ENCODE results near the gene FRZB.
A peak's percentile ranks its signal among the peaks of the same experiment; 100 is the strongest.
"Not testable (repeated sequence)": the region's sequence is repeated elsewhere in the genome, so short reads cannot be mapped to it uniquely, and the experiment has no call there.

The FRZB gene

GRCh38 chr2:182887753-182888415 lies 21.4 kb upstream of the FRZB start:
- Histone ChIP-seq H3K9ac (ENCODE audit: low read length) (no peak overlapping the region), H3K36me3 (ENCODE audit: control insufficient read depth, low read depth, low read length) (no peaks in the 10 kb centered on the region), H3K27ac (ENCODE audit: low read length) (no peak overlapping the region), H3K9me3 (ENCODE audit: control insufficient read depth, low read depth, low read length) (no peaks in the 10 kb centered on the region), H3K4me3 (ENCODE audit: low read length) (no peak overlapping the region), H3K27me3 (ENCODE audit: control insufficient read depth, insufficient read depth, low read length) (no peaks in the 10 kb centered on the region), H3K4me1 (ENCODE audit: control insufficient read depth, low read depth, low read length) (no peaks in the 10 kb centered on the region)

GRCh38 chr2:182887093-182887492 lies 20.7 kb upstream of the FRZB start:
- H3K9ac ChIP-seq (ENCODE audit: low read length) = no peak overlapping the region
- no peaks in the 10 kb centered on the region for H3K9me3 ChIP-seq (ENCODE audit: control insufficient read depth, low read depth, low read length)
- H3K36me3 ChIP-seq (ENCODE audit: control insufficient read depth, low read depth, low read length) = no peaks in the 10 kb centered on the region
- H3K4me3 ChIP-seq (ENCODE audit: low read length) = no peak overlapping the region
- no peak overlapping the region for H3K27ac ChIP-seq (ENCODE audit: low read length)
- H3K27me3 ChIP-seq (ENCODE audit: control insufficient read depth, insufficient read depth, low read length) = no peaks in the 10 kb centered on the region
- H3K4me1 ChIP-seq (ENCODE audit: control insufficient read depth, low read depth, low read length) = no peaks in the 10 kb centered on the region

- no peaks in the 10 kb centered on the region for H3K4me1 ChIP-seq (ENCODE audit: control insufficient read depth, low read depth, low read length)
- no peaks in the 10 kb centered on the region for H3K36me3 ChIP-seq (ENCODE audit: control insufficient read depth, low read depth, low read length)
- H3K9me3 ChIP-seq (ENCODE audit: control insufficient read depth, low read depth, low read length) = no peaks in the 10 kb centered on the region
- no peak overlapping the region for H3K27ac ChIP-seq (ENCODE audit: low read length)
- H3K4me3 ChIP-seq (ENCODE audit: low read length) = no peak overlapping the region
- no peak overlapping the region for H3K9ac ChIP-seq (ENCODE audit: low read length)
- H3K27me3 ChIP-seq (ENCODE audit: control insufficient read depth, insufficient read depth, low read length) = no peaks in the 10 kb centered on the region
These were observed 19.3 kb upstream of the FRZB start for GRCh38 chr2:182885771-182886170.

- Histone ChIP-seq H3K9ac (ENCODE audit: low read length) (no peak overlapping the region), H3K36me3 (ENCODE audit: control insufficient read depth, low read depth, low read length) (no peaks in the 10 kb centered on the region), H3K9me3 (ENCODE audit: control insufficient read depth, low read depth, low read length) (no peaks in the 10 kb centered on the region), H3K4me3 (ENCODE audit: low read length) (no peak overlapping the region), H3K27me3 (ENCODE audit: control insufficient read depth, insufficient read depth, low read length) (no peaks in the 10 kb centered on the region), H3K27ac (ENCODE audit: low read length) (no peak overlapping the region), H3K4me1 (ENCODE audit: control insufficient read depth, low read depth, low read length) (no peaks in the 10 kb centered on the region)
These were observed 17.0 kb upstream of the FRZB start for GRCh38 chr2:182883451-182883850.

- H3K27ac ChIP-seq (ENCODE audit: low read length); H3K4me1 ChIP-seq (ENCODE audit: control insufficient read depth, low read depth, low read length); H3K36me3 ChIP-seq (ENCODE audit: control insufficient read depth, low read depth, low read length); H3K9me3 ChIP-seq (ENCODE audit: control insufficient read depth, low read depth, low read length); H3K27me3 ChIP-seq (ENCODE audit: control insufficient read depth, insufficient read depth, low read length); H3K4me3 ChIP-seq (ENCODE audit: low read length); H3K9ac ChIP-seq (ENCODE audit: low read length): not testable (repeated sequence)
These were observed 13.7 kb upstream of the FRZB start for GRCh38 chr2:182880100-182880499.

GRCh38 chr2:182876653-182877052 lies 10.2 kb upstream of the FRZB start:
- not testable (repeated sequence) for H3K27me3 ChIP-seq (ENCODE audit: control insufficient read depth, insufficient read depth, low read length); H3K27ac ChIP-seq (ENCODE audit: low read length)

GRCh38 chr2:182870227-182870626 lies 3.8 kb upstream of the FRZB start:
- Histone ChIP-seq H3K4me1 (ENCODE audit: control insufficient read depth, low read depth, low read length) (peaks cover 14% of the 10 kb centered on the region), H3K27ac (ENCODE audit: low read length) (no peak overlapping the region), H3K27me3 (ENCODE audit: control insufficient read depth, insufficient read depth, low read length) (peaks cover 23% of the 10 kb centered on the region), H3K36me3 (ENCODE audit: control insufficient read depth, low read depth, low read length) (no peaks in the 10 kb centered on the region), H3K9me3 (ENCODE audit: control insufficient read depth, low read depth, low read length) (no peaks in the 10 kb centered on the region), H3K9ac (ENCODE audit: low read length) (no peak overlapping the region), H3K4me3 (ENCODE audit: low read length) (no peak overlapping the region)

More at GRCh38 chr2:182876653-182877052, 10.2 kb upstream of the FRZB start:
- not testable (repeated sequence) for H3K9me3 ChIP-seq (ENCODE audit: control insufficient read depth, low read depth, low read length); H3K4me3 ChIP-seq (ENCODE audit: low read length); H3K4me1 ChIP-seq (ENCODE audit: control insufficient read depth, low read depth, low read length); H3K36me3 ChIP-seq (ENCODE audit: control insufficient read depth, low read depth, low read length); H3K9ac ChIP-seq (ENCODE audit: low read length)

GRCh38 chr2:182868054-182868796 lies 1.8 kb upstream of the FRZB start:
- Histone ChIP-seq H3K9ac (ENCODE audit: low read length) (no peak overlapping the region), H3K4me3 (ENCODE audit: low read length) (peak overlapping the region; percentile 86), H3K9me3 (ENCODE audit: control insufficient read depth, low read depth, low read length) (no peaks in the 10 kb centered on the region), H3K27me3 (ENCODE audit: control insufficient read depth, insufficient read depth, low read length) (peaks cover 35% of the 10 kb centered on the region), H3K27ac (ENCODE audit: low read length) (no peak overlapping the region), H3K4me1 (ENCODE audit: control insufficient read depth, low read depth, low read length) (peaks cover 14% of the 10 kb centered on the region), H3K36me3 (ENCODE audit: control insufficient read depth, low read depth, low read length) (no peaks in the 10 kb centered on the region)

GRCh38 chr2:182867426-182868053 lies 1.1 kb upstream of the FRZB start:
- peaks cover 35% of the 10 kb centered on the region for H3K27me3 ChIP-seq (ENCODE audit: control insufficient read depth, insufficient read depth, low read length)
- no peaks in the 10 kb centered on the region for H3K36me3 ChIP-seq (ENCODE audit: control insufficient read depth, low read depth, low read length)
- no peaks in the 10 kb centered on the region for H3K9me3 ChIP-seq (ENCODE audit: control insufficient read depth, low read depth, low read length)
- H3K4me1 ChIP-seq (ENCODE audit: control insufficient read depth, low read depth, low read length) = peaks cover 14% of the 10 kb centered on the region
- H3K4me3 ChIP-seq (ENCODE audit: low read length) = peak overlapping the region; percentile 86
- H3K27ac ChIP-seq (ENCODE audit: low read length) = no peak overlapping the region
- peak overlapping the region; percentile 40 for H3K9ac ChIP-seq (ENCODE audit: low read length)

GRCh38 chr2:182866095-182866460 lies 359 bp downstream of the FRZB start:
- Histone ChIP-seq H3K9me3 (ENCODE audit: control insufficient read depth, low read depth, low read length) (no peaks in the 10 kb centered on the region), H3K27me3 (ENCODE audit: control insufficient read depth, insufficient read depth, low read length) (peaks cover 35% of the 10 kb centered on the region), H3K27ac (ENCODE audit: low read length) (no peak overlapping the region), H3K4me3 (ENCODE audit: low read length) (peak overlapping the region; percentile 86), H3K9ac (ENCODE audit: low read length) (peak overlapping the region; percentile 40), H3K36me3 (ENCODE audit: control insufficient read depth, low read depth, low read length) (no peaks in the 10 kb centered on the region), H3K4me1 (ENCODE audit: control insufficient read depth, low read depth, low read length) (peaks cover 14% of the 10 kb centered on the region)

- H3K4me3 ChIP-seq (ENCODE audit: low read length) = peak overlapping the region; percentile 86
- H3K9ac ChIP-seq (ENCODE audit: low read length) = no peak overlapping the region
- H3K4me1 ChIP-seq (ENCODE audit: control insufficient read depth, low read depth, low read length) = peaks cover 14% of the 10 kb centered on the region
These were observed 1.4 kb downstream of the FRZB start for GRCh38 chr2:182864949-182865570.

More at GRCh38 chr2:182864949-182865570, 1.4 kb downstream of the FRZB start:
- Histone ChIP-seq H3K27ac (ENCODE audit: low read length) (no peak overlapping the region), H3K9me3 (ENCODE audit: control insufficient read depth, low read depth, low read length) (no peaks in the 10 kb centered on the region), H3K36me3 (ENCODE audit: control insufficient read depth, low read depth, low read length) (no peaks in the 10 kb centered on the region), H3K27me3 (ENCODE audit: control insufficient read depth, insufficient read depth, low read length) (peaks cover 35% of the 10 kb centered on the region)

Data from iPS-18a (cell line).